AG04449 (cell line): ENCODE measurements around the gene CORO1A.
"Not testable (repeated sequence)": the region's sequence is repeated elsewhere in the genome, so short reads cannot be mapped to it uniquely, and the experiment has no call there.

Experiments
- CTCF ChIA-PET: fragments of 350-600 bp; formaldehyde crosslinking; extraction: SDS; loops from one replicate; lab custom pipeline; 2021; ENCODE audit warnings: antibody characterized with exemption; lab: Yijun Ruan, JAX
- POLR2A ChIA-PET: fragments of 400-600, 350-600 bp; formaldehyde crosslinking; extraction: SDS; loops from one replicate; lab custom pipeline; 2020; ENCODE audit warnings: antibody characterized with exemption, inconsistent platforms; lab: Yijun Ruan, JAX
- DNase-seq: peaks from one replicate; pipeline ENCODE4 v3.0.0-alpha.2; 2010; ENCODE audit warnings: low read depth, low spot score
- H3K4me3 ChIP-seq: 2 replicates; pipeline ENCODE4 v1.5.1; 2011; ENCODE audit warnings: low read depth, mild to moderate bottlenecking, control low read depth, low read length

CORO1A gene

GRCh38 chr16:30206252-30206651 lies 22.9 kb downstream of the CORO1A start:
- H3K4me3 ChIP-seq, CTCF ChIA-PET, POLR2A ChIA-PET, DNase-seq: not testable (repeated sequence)

DNA sequence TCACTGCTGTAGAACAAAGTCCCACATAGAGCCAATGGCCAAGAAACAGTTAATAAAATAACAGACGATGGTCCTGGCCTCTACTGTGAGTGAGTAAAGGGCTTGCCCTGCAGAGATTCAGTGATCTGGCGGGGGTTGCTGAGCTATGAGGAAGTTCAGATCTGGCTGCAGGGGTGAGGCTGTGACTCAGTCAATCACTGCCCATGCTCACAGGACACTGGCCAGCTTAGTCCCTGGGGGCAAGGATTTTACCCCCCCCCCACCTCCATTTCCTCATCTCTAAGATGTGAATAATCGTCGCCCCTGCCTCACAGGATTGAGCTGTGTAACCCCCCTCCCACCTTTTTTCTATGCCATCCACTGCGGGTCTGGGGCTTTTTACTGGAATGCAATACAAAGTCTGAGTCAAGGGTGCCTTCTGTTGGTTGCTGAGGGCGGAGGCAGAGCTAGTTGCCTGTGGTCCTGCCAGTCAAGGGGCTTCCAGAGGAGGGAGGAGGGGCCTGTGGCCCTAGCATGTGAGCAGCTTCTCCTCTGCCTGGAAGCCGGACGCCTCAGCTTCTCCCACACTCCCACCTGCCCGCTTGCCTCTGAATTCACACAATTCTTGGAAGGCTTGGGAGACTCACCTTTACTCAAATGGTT lies 23.8 kb downstream of the CORO1A start:
- POLR2A ChIA-PET, H3K4me3 ChIP-seq, CTCF ChIA-PET, DNase-seq: not testable (repeated sequence)

DNA sequence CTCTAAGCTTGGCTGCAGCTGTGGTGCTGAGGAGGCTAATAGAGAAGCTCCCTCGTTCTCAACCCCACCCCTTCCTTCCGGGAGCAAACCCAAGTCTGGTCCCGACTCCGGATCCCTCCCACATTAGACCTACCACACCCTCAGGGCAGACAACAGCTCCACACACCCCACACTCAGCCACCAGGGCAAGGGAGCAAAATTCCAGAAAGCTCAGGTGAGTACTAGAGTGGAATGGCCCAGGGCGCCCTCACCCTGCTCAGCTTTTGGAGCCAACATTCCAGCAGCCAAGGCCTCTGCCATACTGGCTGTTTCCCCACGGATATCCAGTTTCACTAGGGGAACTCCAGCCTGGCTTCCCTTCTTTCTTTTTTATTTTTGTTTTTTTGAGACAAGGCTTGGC lies 25.6 kb downstream of the CORO1A start:
- POLR2A ChIA-PET, H3K4me3 ChIP-seq, CTCF ChIA-PET: not testable (repeated sequence)

GRCh38 chr16:30211414-30211813 lies 28.0 kb downstream of the CORO1A start:
- DNase-seq, H3K4me3 ChIP-seq, CTCF ChIA-PET, POLR2A ChIA-PET: not testable (repeated sequence)

More for the DNA sequence above, 25.6 kb downstream of the CORO1A start:
- DNase-seq, result not testable (repeated sequence)

GRCh38 chr16:30217082-30217481 lies 33.7 kb downstream of the CORO1A start:
- CTCF ChIA-PET, DNase-seq: not testable (repeated sequence)

More at GRCh38 chr16:30217082-30217481, 33.7 kb downstream of the CORO1A start:
- POLR2A ChIA-PET, H3K4me3 ChIP-seq: not testable (repeated sequence)
